ENCODE measurements around the gene ARID2.

ARID2 gene

DNA sequence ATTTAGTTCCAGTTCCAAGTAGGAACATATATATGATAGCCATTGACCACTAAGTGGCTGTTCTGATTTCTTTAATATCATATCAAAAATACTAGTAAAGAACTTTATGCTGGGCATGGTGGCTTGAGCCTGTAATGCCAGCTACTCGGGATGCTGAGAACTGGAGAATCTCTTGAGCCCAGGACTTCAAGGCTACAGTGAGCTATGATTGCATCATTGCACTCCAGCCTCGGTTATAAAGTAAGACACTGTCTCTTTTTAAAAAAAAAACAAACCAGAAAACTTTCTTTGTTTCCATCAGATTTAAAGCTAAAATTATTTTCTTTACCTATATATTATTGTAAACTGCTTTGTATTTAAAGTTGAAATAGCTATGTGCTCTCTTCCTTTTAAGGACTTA, 133.8 kb downstream of the ARID2 start:
- DNase-seq (ENCODE audit: low read depth in 2 of 2), result no peak

DNA sequence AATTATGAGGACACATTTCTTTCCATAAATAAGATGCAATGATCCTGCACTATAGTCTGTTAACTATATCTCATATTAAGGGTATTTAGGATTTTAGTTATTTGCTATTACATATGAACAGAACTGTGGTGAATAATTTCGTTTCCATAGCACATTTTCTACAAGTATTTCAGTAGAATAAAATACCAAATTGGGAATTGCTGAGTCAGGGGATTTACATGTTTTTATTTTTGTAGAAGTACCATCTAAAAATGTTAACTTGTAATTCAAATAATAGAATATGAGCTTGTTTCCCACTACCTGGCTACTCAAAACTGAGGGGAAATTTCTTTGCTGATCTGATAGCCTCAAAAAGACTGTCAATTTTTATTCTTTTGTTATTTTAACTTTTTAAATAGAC, 136.8 kb downstream of the ARID2 start:
- DNase-seq (ENCODE audit: low read depth in 2 of 2), result no peak

DNA sequence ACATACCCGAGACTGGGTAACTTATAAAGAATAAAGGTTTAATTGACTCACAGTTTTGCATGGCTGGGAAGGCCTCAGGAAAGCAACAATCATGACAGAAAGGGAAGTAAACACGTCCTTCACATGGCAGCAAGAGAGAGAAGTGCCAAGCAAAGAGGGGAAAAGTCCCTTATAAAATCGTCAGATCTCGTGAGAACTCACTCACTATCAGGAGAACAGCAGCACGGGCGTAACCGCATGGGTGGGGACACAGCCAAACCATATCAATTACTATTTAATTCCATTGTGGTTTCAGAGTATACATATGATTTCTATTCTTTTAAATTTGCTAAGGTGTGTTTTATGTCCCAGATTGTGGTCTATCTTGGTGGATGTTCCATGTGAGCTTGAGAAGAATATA, 142.9 kb downstream of the ARID2 start:
- DNase-seq (ENCODE audit: low read depth in 2 of 2), result no peak

DNA sequence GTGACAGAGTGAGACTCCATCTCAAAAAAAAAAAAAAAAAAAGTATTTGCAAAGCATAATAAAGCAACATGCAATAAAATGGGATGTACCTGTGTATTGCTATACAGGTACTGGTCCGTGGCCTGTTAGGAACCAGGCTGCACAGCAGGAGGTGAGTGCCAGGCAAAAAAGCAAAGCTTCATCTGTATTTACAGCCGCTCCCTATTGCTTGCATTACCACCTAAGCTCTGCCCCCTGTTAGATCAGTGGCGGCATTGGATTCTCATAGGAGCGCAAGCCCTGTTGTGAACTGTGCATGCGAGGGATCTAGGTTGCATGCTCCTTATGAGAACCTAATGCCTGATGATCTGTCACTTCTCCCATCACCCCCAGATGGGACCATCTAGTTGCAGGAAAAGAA, 147.6 kb downstream of the ARID2 start:
- DNase-seq (ENCODE audit: low read depth in 2 of 2), result no peak

DNA sequence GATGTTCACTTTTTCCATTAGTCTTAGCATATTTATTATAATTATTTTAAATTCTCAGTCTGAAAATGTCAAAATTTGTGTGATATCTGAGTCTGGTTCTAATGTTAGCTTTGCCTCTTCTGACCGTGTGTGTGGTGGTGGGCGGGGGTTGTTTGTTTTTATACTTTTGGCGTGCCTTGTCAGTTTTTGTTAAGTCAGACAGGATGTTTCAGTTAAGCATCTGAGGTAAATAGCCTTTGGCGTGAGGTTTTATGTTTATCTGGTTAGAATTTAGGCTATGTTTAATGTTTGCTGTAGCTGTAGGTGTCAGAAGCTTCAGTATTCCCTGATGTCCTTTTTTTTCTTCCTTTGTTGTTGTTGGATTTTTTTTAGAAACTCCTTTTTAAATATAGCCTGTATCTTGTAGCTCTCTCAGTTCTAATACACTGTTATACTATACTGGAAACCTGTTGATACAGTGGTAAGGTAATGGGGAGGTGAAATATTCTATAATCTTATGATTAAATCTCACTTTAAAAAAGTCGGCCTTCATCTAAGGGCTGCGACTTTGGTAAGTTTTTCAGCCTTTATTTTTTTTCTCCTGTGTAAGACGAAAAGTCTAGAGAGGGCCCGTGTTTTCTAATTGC, 149.2 kb downstream of the ARID2 start:
- no peak for DNase-seq (ENCODE audit: low read depth in 2 of 2)

DNA sequence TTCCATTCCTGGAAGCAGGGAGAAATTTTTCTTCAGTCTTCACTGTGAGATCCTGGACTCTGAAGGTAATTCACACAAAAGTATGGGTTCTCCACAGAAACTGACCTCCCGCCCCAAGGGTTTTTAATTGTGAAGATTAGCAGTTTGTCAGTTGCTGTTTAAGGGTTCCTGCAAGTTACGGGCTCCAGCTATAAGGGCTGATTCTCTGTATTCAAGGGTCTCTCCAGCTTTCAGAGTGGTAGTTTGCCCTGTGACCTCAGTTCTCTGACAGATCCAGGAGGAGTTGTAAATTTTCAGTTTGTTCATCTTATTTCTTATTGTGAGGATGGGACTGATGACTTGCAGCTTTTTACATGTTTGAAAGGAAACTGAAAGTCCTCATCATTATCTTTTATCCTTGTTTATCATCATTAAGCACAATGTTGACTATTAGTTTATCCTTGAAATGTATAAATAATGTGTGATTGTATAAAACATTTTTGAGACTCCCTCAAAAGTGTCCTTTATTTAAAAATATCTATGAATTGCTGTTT, 149.9 kb downstream of the ARID2 start:
- DNase-seq (ENCODE audit: low read depth in 2 of 2), result no peak

DNA sequence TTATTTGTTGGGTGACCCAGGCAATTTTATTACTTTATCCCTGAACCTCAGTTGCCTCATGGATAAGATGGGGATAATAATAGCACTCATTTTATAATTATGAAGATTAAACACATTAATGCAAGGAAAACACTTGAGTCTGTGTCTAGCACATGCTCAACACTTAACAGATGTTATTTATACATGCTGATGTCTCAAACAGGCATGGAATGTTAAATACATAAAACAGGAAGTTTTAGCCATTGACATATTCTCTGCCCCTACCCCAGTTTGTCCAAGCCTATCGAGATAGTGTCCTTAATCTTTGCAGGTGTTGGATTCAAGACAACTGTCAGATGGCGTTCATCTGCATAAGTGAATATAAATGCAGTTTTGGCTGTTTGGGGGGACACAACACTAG, 151.0 kb downstream of the ARID2 start:
- no peak for DNase-seq (ENCODE audit: low read depth in 2 of 2)

DNA sequence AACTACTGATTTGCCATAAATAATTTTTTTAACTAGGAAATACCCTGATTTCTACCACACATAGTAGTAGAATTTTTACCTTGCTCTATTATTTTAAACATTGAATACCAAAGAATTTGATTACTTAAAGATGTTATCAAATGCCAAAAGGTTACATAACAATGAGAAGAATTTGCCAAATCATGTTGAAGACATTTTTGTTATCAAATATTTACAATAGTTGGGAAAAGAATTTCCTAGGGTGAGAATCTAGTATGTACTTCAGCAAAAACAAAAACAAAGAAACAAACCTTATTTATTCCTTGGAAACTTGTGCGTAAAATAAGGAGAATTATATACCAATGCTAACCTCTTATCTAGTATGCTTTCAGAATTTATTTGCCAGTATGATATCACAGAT, 153.7 kb downstream of the ARID2 start:
- no peak for DNase-seq (ENCODE audit: low read depth in 2 of 2)

DNA sequence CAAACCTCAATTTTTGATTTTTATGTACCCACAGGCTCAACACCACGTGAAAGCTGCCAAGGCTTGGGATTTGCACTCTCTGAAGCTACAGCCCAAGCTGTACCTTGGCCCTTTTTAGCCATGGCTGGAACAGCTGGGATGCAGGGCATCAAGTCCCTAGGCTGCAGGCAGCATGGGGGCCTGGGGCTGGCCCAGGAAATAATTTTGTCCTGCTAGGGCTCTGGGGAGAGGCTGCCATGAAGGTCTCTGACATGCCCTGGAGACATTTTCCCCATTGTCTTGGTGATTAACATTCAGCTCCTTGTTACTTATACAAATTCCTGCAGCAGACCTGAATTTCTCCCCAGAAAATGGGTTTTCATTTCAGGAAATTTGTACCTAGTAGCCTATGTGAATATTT, 157.2 kb downstream of the ARID2 start:
- DNase-seq (ENCODE audit: low read depth in 2 of 2), result no peak

DNA sequence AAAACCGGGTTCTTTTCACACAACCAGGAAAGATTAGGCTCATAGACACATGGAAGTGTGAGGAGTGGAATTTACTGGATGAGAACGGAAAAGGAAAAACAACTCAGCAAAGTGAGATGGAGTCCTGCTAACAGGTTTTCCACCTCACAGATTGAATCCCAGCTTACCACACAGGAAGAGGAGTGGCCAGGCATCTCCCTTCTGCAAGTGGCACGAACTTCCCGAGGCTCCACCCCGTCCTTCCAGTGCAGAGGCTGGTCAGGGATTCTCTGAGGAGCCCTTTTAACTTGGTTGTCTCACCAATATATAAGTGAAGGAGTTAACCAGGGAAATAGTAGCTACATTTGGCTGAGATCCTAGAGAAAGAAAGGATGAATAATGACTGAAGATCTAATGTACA, 158.0 kb downstream of the ARID2 start:
- DNase-seq (ENCODE audit: low read depth in 2 of 2), result no peak

DNA sequence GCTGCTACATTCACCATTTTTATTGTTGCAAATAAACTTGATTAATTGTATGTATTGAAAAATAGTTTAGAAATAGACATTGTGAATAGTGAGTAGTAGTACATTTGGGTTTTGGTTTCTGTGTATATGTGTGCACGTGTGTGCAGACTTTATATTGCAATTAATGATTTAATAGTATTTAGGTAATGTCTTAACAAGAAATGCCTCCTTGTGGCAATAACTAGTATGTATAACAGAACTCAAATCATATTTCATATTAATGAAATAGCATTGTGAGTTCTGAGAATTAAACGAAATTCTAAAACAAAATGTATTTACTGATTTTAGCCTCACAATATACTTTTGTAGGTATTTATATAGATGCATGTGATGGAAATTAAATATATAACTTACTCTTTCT, 160.8 kb downstream of the ARID2 start:
- no peak for DNase-seq (ENCODE audit: low read depth in 2 of 2)

DNA sequence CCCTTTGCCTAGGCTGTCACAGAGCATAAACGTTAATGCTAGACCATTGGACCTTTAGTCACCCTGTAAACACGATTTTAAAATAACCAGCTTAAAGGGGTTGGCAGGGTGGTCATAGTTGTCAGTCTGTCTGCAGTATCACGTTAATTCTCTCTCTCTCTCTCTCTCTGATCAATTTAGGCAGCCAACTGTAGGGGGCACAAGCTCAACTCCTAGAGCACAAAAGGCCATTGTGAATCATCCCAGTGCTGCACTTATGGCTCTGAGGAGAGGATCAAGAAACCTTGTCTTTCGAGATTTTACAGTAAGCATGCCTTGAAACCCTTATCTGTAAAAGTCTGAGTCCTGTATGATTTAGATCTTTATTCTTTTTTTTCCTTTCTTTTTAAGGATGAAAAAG, 163.7 kb downstream of the ARID2 start:
- no peak for DNase-seq (ENCODE audit: low read depth in 2 of 2)

DNA sequence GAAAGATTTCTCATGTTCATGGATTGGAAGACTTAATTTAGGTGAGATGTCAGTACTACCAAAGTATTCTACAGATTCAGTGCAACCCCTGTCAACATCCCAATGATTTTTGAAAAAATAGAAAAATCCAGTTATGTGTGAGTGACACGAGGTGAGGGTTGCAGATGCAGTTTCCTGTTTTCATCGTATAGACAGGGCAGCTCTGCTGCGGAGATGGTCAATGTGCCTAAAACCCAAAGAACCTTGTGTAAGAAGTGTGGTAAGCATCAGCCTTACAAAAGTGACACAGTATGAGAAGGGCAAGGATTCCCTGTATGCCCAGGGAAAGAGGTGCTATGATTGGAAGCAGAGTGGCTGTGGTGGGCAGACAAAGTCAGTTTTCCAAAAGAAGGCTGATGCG, 166.5 kb downstream of the ARID2 start:
- no peak for DNase-seq (ENCODE audit: low read depth in 2 of 2)

DNA sequence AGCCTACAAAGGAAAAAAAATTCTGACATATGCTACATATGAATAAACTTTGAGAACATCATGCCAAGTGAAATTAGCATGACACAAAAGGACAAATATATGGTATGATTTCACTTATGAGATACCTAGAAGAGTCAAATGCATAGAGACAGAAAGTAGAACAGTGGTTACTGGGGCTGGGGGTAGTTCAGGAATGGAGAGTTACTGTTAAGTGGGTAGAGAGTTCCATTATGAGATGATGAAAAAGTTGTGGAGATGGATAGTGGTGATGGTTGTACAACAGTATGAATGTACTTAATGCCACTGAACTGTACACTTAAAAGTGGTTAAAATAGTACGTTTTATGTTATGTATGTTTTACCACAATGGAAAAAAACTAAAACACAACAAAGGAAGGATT, 168.6 kb downstream of the ARID2 start:
- DNase-seq (ENCODE audit: low read depth in 2 of 2), result no peak

DNA sequence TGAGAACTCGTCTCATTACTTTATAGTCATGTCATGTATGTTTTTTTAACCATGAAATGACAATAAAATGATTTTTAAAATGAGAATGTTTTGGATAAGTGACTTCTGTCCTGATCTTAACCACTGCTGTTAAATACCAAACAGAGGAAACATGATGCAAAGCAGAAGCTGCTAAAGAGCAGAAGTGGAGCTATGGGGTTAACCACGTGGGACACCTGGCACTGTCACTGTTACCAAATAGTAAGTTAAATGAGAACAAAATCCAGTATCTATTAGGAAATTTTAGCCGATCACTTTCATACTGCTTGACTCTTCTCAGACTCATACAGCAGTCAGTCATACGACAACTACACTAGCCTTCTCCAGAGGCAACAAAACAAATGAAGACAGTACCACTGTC, 178.4 kb downstream of the ARID2 start:
- DNase-seq (ENCODE audit: low read depth in 2 of 2), result no peak

DNA sequence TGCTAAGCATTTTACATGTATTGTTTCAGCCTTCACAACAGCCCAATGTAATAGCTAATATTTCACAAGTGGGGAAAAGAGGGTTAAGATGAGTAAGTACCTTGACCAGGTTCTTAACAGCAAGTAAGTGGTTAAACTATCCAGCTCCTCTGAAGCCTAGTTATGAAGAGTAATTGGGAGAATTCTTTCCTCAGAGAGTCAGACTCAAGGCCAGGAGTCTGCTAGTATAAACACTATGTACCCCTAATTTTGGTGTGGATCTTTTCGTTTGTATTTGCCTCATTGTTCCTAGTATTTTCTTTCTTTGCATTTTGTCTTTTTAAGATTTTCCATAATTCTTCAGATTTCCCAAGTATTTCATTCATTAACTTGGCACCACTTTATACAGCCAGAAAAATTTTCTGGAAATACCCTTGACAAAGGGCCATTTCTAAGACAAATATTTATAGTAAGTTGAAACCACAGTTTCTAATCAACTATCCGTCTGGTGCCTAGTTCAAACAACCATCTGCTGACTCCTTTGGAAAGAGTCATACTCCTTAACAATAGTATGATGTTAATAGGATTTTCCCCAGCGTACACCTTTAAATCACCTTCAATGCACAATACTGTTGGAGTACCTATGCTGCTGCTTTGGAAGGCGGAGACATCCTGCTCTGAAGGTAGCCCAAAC, 179.7 kb downstream of the ARID2 start:
- DNase-seq (ENCODE audit: low read depth in 2 of 2), result no peak

DNA sequence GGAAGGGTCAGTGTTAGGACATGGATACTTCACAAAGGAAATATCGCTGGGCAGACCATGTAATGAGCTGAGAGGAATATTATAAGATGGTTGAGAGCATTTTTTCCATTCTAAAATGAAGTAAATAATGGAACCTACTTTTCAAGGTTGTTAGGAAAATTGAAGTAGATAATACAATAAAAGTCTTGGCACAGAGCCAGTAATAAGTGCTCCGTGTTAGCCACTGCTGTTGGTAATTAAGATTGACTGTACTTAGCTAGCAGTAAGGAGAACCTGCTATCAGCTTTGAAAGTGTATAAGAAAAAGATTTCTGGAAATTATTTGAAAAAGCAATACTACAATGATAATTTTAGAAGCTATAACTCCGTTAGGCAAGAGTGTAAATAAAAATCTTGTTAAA, 183.3 kb downstream of the ARID2 start:
- no peak for DNase-seq (ENCODE audit: low read depth in 2 of 2)

DNA sequence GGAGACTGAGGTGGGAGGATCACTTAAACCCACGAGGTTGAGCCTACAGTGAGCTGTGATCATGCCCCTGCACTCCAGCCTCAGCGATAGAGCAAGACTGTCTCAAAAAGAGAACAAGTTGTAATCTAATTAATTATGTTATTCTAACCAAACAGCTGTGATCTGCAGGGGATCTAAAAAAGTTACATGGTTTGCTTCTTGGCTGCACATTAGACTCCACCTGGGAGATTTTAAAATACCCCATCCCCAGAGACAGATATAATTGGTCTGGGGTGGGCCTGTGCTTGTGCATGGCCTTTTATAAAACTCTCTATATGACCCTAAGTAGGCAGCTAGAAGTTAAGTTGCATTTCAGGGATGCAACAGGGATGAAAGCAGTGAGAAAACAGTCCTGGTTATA, 184.1 kb downstream of the ARID2 start:
- DNase-seq (ENCODE audit: low read depth in 2 of 2), result no peak

DNA sequence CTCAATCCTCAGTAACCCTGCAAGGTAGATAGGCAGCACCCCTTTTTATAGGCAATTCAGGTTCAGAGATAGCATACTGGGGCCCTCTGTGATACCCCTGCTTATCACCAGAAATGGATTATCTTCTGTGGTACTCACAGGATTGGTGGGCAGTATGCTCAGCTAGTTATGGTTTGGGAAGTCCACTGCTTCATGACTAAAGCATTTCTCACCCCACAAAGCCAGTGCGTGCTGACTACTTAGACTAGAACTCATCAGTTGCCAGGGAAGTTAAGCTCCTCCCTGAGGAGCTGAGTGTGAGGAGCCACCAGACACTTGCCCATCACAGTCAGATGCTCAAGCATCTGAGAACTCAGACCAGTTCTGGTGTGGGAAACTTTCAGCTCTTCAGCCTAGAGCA, 184.6 kb downstream of the ARID2 start:
- no peak for DNase-seq (ENCODE audit: low read depth in 2 of 2)

DNA sequence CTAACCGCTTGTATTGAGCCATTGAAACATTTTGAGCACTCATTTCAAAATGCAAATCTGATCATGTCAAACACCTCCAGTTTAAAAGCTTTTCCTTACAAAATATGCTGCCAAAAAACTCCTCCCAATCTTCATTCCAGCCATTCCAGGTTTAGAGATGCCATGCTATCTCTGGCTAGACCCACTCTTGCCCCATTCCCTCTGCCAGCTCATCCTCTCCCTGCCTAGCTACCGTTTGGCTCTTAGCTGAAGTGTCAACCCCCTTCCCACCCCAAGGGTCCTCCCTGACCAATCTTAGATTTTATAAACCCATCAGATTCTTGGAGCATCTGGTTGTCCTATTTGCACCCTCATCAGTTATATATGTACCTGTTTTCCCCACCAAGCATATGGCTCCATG, 185.9 kb downstream of the ARID2 start:
- DNase-seq (ENCODE audit: low read depth in 2 of 2), result no peak

DNA sequence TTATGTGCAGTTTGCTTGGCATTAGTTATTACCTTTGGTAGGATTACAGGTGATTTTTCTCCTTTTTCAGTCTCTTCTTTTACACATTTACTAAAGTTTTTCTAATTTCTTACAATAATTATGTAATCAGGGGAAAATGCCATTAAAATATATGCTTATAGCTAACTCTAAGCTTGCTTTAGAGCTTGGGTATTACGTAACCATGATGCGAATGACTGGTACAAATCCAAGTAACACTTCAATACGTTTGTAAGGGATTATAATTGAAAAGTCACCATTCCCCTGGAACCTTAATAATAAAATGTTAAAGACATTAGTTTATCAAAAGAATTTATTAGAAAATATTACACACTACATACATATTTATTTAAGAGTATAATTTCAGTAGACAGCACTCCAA, 189.3 kb downstream of the ARID2 start:
- DNase-seq (ENCODE audit: low read depth in 2 of 2), result no peak

DNA sequence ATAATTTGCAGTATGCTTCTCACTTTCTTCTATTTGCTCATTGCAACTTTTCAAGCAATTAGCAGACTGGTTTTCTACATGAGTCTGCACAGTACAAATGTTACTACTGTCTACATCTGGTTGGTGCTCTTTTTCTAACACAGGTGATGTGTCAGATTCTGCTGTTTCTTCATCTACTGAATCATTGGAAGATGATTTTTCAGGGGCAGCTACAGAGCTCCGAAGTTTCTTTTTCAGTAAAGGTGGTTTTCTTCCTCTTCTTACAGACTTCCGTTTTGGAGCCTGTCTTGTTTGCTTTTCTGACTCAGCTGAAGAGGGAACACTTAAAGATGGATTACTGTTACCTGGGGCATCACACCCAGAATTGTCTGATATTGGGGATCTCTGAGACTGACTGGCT, 198.8 kb downstream of the ARID2 start:
- no peak for DNase-seq (ENCODE audit: low read depth in 2 of 2)

DNA sequence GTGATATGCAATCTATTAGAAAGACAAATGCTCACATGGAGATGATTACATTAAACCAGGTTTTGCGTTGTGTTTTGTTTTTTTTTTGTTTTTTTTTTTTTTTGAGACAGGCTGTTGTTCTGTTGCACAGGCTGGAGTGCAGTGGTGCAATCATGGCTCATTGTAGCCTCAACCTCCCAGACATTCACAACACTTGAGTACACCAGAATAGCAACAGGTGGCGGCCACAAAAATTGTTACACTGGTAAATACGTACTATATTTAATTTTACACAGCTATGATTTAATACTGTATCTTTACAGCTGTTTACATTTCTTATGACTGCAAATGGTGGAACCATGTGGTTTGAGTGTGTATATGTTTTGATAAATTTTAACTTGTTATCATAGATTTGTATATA, 200.9 kb downstream of the ARID2 start:
- DNase-seq (ENCODE audit: low read depth in 2 of 2), result no peak

DNA sequence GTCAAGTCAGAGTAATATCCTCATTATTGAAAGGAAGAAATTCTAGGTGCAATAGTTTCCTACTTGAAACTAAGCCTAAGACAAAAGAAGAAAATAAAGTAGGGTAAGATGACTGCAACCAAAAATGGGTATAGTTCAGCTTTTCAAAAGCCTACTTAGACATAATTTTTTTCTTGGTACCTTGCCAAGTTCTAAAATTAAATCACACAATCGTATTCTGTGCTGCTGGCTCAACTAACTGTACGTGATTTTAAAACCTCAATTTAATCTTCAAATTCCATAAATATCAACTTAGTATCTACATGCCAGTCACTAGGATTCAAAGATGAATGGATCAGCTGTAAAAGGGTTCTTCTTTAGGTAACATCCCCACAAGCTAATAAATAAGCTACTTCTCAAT, 204.0 kb downstream of the ARID2 start:
- no peak for DNase-seq (ENCODE audit: low read depth in 2 of 2)

Data from stimulated activated CD8-positive, alpha-beta memory T cell treated with anti-CD3 and anti-CD28 coated beads, Interleukin-15, amount 100 ng/mL, for 4 hours (primary cell).